ENCODE data around the gene BOK.

DNA sequence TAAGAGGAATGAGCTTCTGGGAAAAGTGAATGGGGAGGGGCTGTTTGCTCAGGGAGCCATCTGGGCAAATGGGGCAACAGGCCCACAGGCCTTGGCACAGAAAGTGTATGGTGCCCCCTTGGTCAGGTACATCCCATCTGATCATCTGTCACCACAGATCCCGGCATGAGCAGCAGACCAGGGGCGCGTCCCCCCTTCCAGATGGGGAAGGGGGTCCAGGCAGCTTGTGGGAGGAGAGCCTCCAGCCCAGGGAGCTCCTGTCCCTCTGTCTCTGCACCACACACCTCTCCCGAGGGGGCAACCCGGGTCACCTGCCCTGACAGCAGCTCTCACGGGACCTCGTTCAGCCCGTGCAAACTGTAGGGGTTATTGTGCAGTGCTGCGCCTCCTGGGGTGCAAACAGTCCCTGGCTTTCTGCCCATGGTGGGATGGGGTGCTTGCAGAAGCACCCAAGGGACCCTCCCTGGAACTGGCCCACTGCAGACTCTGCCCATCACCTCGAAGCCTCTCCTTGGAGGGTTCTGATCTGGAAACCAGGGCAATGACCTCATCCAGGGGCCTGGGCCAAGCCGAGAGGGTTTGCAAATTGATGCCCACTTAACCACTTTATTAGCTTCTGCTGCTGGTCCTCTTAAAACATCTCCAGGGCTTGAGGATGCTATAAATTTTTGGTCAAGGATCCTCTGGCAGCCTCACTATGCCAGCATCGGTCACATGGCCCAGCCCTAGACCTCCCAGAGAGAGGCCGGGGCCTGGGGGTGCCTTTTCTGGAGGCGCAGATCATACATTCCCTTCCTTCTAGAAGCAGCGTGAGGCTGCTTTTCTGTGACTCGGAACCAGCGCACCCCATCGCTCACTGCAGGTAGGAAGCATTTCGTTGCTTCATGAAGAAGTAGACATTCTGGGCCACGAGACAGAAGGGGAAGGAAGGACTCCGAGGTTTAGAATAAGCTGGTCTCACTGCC is 7.6 kb upstream of the BOK start:
- no peak for TF ChIP-seq EZH2 (IDR thresholded peaks at IDR 0.05; ENCODE audit: borderline replicate concordance, low read depth, low read length, severe bottlenecking)
- TF ChIP-seq, protein P1, sequence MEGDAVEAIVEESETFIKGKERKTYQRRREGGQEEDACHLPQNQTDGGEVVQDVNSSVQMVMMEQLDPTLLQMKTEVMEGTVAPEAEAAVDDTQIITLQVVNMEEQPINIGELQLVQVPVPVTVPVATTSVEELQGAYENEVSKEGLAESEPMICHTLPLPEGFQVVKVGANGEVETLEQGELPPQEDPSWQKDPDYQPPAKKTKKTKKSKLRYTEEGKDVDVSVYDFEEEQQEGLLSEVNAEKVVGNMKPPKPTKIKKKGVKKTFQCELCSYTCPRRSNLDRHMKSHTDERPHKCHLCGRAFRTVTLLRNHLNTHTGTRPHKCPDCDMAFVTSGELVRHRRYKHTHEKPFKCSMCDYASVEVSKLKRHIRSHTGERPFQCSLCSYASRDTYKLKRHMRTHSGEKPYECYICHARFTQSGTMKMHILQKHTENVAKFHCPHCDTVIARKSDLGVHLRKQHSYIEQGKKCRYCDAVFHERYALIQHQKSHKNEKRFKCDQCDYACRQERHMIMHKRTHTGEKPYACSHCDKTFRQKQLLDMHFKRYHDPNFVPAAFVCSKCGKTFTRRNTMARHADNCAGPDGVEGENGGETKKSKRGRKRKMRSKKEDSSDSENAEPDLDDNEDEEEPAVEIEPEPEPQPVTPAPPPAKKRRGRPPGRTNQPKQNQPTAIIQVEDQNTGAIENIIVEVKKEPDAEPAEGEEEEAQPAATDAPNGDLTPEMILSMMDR (IDR thresholded peaks at IDR 0.05; ENCODE audit: borderline replicate concordance, extremely low read depth, low read length, poor library complexity, severe bottlenecking): no peak
